HEK293 (cell line): ENCODE measurements around the gene VWA3A.

Source experiments
- CTCF ChIA-PET: fragments of 350-600 bp; formaldehyde crosslinking; extraction: SDS; loops from one replicate; lab custom pipeline; 2021; ENCODE audit warnings: antibody characterized with exemption; lab: Yijun Ruan, JAX
- POLR2A ChIA-PET: fragments of 300-600 bp; formaldehyde crosslinking; extraction: SDS; loops from one replicate; lab custom pipeline; 2020; ENCODE audit warnings: antibody characterized with exemption, inconsistent platforms; lab: Yijun Ruan, JAX
- H3K27ac ChIP-seq: fragments of 200-500 bp; sonication (Bioruptor generic); 2 replicates; pipeline ENCODE4 v1.5.1; 2014; ENCODE audit warnings: low read depth, low read length, control low read depth, inconsistent platforms; ENCODE audit errors: extremely low read depth
- H3K36me3 ChIP-seq, 2 experiments: fragments of 200-500 bp in 1 of 2; sonication (Bioruptor generic) in 1 of 2; 1 replicate in 1 of 2; 2 replicates in 1 of 2; pipeline ENCODE4 v1.5.1; 2014 to 2017; ENCODE audit warnings: inconsistent platforms in 2 of 2, low read length in 2 of 2; ENCODE audit not compliant: control insufficient read depth in 2 of 2, insufficient read depth in 1 of 2
- H3K4me1 ChIP-seq: fragments of 200-500 bp; sonication (Bioruptor generic); 2 replicates; pipeline ENCODE4 v1.5.1; 2014; ENCODE audit warnings: mild to moderate bottlenecking, low read length, inconsistent platforms; ENCODE audit not compliant: control insufficient read depth, insufficient read depth
- H3K4me3 ChIP-seq: 2 replicates; pipeline ENCODE4 v1.5.1; 2011; ENCODE audit warnings: low read depth, mild to moderate bottlenecking, control low read depth, low read length, moderate library complexity
- H3K9me3 ChIP-seq: fragments of 200-500 bp; sonication (Bioruptor generic); 2 replicates; pipeline ENCODE4 v1.5.1; 2014; ENCODE audit warnings: low read depth, low read length, inconsistent platforms; ENCODE audit not compliant: control insufficient read depth, insufficient read depth
- BCL6B ChIP-seq: fragments of 450-650 bp; formaldehyde crosslinking; IDR thresholded peaks from 2 replicates; pipeline ENCODE4 v1.5.1; 2017; ENCODE audit warnings: missing biosample characterization, missing genetic modification characterization
- CTCF ChIP-seq: fragments of 450-650 bp; formaldehyde crosslinking; IDR thresholded peaks from 2 replicates; pipeline ENCODE4 v1.5.1; 2016; ENCODE audit warnings: missing biosample characterization, missing genetic modification characterization
- HOXD13 ChIP-seq: sonication (generic); formaldehyde crosslinking; IDR thresholded peaks from 2 replicates; pipeline ENCODE4 v1.8.0; 2022; ENCODE audit warnings: missing genetic modification reagents, borderline replicate concordance
- KLF16 ChIP-seq: fragments of 450-650 bp; formaldehyde crosslinking; IDR thresholded peaks from 2 replicates; pipeline ENCODE4 v1.5.1; 2017; ENCODE audit warnings: missing biosample characterization, missing genetic modification characterization
- SP3 ChIP-seq: fragments of 450-650 bp; formaldehyde crosslinking; IDR thresholded peaks from 2 replicates; pipeline ENCODE4 v1.5.1; 2016; ENCODE audit warnings: missing biosample characterization, missing genetic modification characterization
- ZBTB1 ChIP-seq: fragments of 450-650 bp; formaldehyde crosslinking; IDR thresholded peaks from 2 replicates; pipeline ENCODE4 v1.5.1; 2016; ENCODE audit warnings: missing biosample characterization, missing genetic modification characterization
- ZBTB6 ChIP-seq: fragments of 450-650 bp; formaldehyde crosslinking; IDR thresholded peaks from 2 replicates; pipeline ENCODE4 v1.5.1; 2017; ENCODE audit warnings: missing biosample characterization, missing genetic modification characterization
- ZFP3 ChIP-seq: fragments of 450-650 bp; formaldehyde crosslinking; IDR thresholded peaks from 2 replicates; pipeline ENCODE4 v1.5.1; 2016; ENCODE audit warnings: low read depth, missing biosample characterization, missing genetic modification characterization
- ZNF169 ChIP-seq: fragments of 450-650 bp; formaldehyde crosslinking; IDR thresholded peaks from 2 replicates; pipeline ENCODE4 v1.5.1; 2016; ENCODE audit warnings: missing biosample characterization, missing genetic modification characterization
- ZNF18 ChIP-seq: fragments of 450-650 bp; formaldehyde crosslinking; IDR thresholded peaks from 2 replicates; pipeline ENCODE4 v1.5.1; 2016; ENCODE audit warnings: missing biosample characterization, missing genetic modification characterization
- ZNF184 ChIP-seq: fragments of 450-650 bp; IDR thresholded peaks from 2 replicates; pipeline ENCODE4 v1.5.1; 2018; ENCODE audit warnings: missing biosample characterization, mild to moderate bottlenecking, missing genetic modification characterization
- ZNF211 ChIP-seq: fragments of 450-650 bp; formaldehyde crosslinking; IDR thresholded peaks from 2 replicates; pipeline ENCODE4 v1.5.1; 2016; ENCODE audit warnings: low read depth, missing biosample characterization, missing genetic modification characterization
- ZNF239 ChIP-seq: fragments of 450-650 bp; formaldehyde crosslinking; IDR thresholded peaks from 2 replicates; pipeline ENCODE4 v1.5.1; 2016; ENCODE audit warnings: missing biosample characterization, missing genetic modification characterization
- ZNF274 ChIP-seq, 2 experiments: fragments of 200-500 bp in 1 of 2; fragments of 450-650 bp in 1 of 2; sonication (Bioruptor generic) in 1 of 2; formaldehyde crosslinking in 1 of 2; IDR thresholded peaks; 2 replicates each; pipeline versions ENCODE4 v1.5.1 to v1.6.1; 2014 to 2016; ENCODE audit warnings: borderline replicate concordance in 1 of 2, inconsistent platforms in 1 of 2, low read length in 1 of 2, missing biosample characterization in 1 of 2, missing genetic modification characterization in 1 of 2
- ZNF335 ChIP-seq: fragments of 450-650 bp; formaldehyde crosslinking; conservative IDR thresholded peaks from 2 replicates; pipeline ENCODE4 v1.5.1; 2016; ENCODE audit warnings: missing biosample characterization, missing genetic modification characterization
- ZNF341 ChIP-seq: fragments of 450-650 bp; formaldehyde crosslinking; IDR thresholded peaks from 2 replicates; pipeline ENCODE4; 2016; ENCODE audit warnings: low read depth, missing biosample characterization, missing genetic modification characterization
- ZNF350 ChIP-seq: fragments of 450-650 bp; formaldehyde crosslinking; IDR thresholded peaks from 2 replicates; pipeline ENCODE4 v1.5.0; 2017; ENCODE audit warnings: missing biosample characterization, mild to moderate bottlenecking, missing genetic modification characterization
- ZNF404 ChIP-seq: fragments of 450-650 bp; formaldehyde crosslinking; IDR thresholded peaks from 2 replicates; pipeline ENCODE4 v1.5.1; 2017; ENCODE audit warnings: missing biosample characterization, missing genetic modification characterization
- ZNF426 ChIP-seq: fragments of 450-650 bp; formaldehyde crosslinking; IDR thresholded peaks from 2 replicates; pipeline ENCODE4 v1.5.1; 2017; ENCODE audit warnings: missing biosample characterization, missing genetic modification characterization, mild to moderate bottlenecking, inconsistent platforms, moderate library complexity
- ZNF544 ChIP-seq: fragments of 450-650 bp; formaldehyde crosslinking; IDR thresholded peaks from 2 replicates; pipeline ENCODE4 v1.5.0; 2017; ENCODE audit warnings: missing biosample characterization, missing genetic modification characterization
- ZNF549 ChIP-seq: fragments of 450-650 bp; IDR thresholded peaks from 2 replicates; pipeline ENCODE4 v1.5.1; 2018; ENCODE audit warnings: missing biosample characterization, missing genetic modification characterization, mild to moderate bottlenecking, inconsistent platforms, moderate library complexity
- ZNF580 ChIP-seq: fragments of 450-650 bp; formaldehyde crosslinking; IDR thresholded peaks from 2 replicates; pipeline ENCODE4 v1.5.1; 2016; ENCODE audit warnings: missing biosample characterization, missing genetic modification characterization
- ZNF701 ChIP-seq: fragments of 450-650 bp; formaldehyde crosslinking; IDR thresholded peaks from 2 replicates; pipeline ENCODE4 v1.5.1; 2016; ENCODE audit warnings: missing biosample characterization, missing genetic modification characterization
- ZNF768 ChIP-seq: fragments of 450-650 bp; formaldehyde crosslinking; IDR thresholded peaks from 2 replicates; pipeline ENCODE4 v1.5.1; 2018; ENCODE audit warnings: missing biosample characterization, mild to moderate bottlenecking, missing genetic modification characterization
- ZNF776 ChIP-seq: fragments of 450-650 bp; formaldehyde crosslinking; IDR thresholded peaks from 2 replicates; pipeline ENCODE4 v1.5.0; 2017; ENCODE audit warnings: missing biosample characterization, missing genetic modification characterization, borderline replicate concordance

VWA3A gene

GRCh38 chr16:22181426-22181825, 89.1 kb downstream of the VWA3A start:
- Histone ChIP-seq H3K4me1 (no peaks in the 10 kb centered on the region), H3K9me3 (no peaks in the 10 kb centered on the region), H3K36me3 (no peaks in the 10 kb centered on the region), H3K27ac (no peak overlapping the region), H3K4me3 (no peak overlapping the region)
- POLR2A ChIA-PET = no interaction called here
- TF ChIP-seq ZNF544 = no peak
- no peak for TF ChIP-seq ZNF580 (tag by site-specific recombination)
- no peak for TF ChIP-seq ZNF549
- no peak for TF ChIP-seq ZNF239 (tag by site-specific recombination)
- no peak for TF ChIP-seq ZNF350
- TF ChIP-seq ZNF776 (tag by site-specific recombination) = no peak
- TF ChIP-seq ZNF701 (tag by site-specific recombination) = no peak
- CTCF ChIA-PET = no interaction called here

- Histone ChIP-seq H3K4me3 (no peak overlapping the region), H3K36me3 (no peaks in the 10 kb centered on the region), H3K27ac (no peak overlapping the region), H3K4me1 (no peaks in the 10 kb centered on the region), H3K9me3 (no peaks in the 10 kb centered on the region)
- TF ChIP-seq ZNF768 (0 out of 2 replicates have a peak, but pooled peaks have one; percentile 49), ZFP3 (tag by site-specific recombination) (no peak)
- POLR2A ChIA-PET = no interaction called here
- CTCF ChIA-PET = no interaction called here
These were observed 89.5 kb downstream of the VWA3A start for GRCh38 chr16:22181843-22182242.

GRCh38 chr16:22183335-22183734, 91.0 kb downstream of the VWA3A start:
- ChIA-PET POLR2A (no interaction called here), CTCF (no interaction called here)
- H3K27ac ChIP-seq = no peak overlapping the region
- TF ChIP-seq ZNF18 (tag by site-specific recombination) (no peak), HOXD13 (CRISPR knock-in tag) (no peak), KLF16 (tag by site-specific recombination) (no peak), ZNF404 (no peak), ZNF341 (tag by site-specific recombination) (no peak), SP3 (tag by site-specific recombination) (no peak), ZBTB6 (tag by site-specific recombination) (no peak), ZNF426 (no peak), ZNF169 (tag by site-specific recombination) (no peak), BCL6B (no peak), ZNF274 (IDR thresholded peaks at IDR 0.05; ENCODE audit: low read length) (no peak), ZNF274 (tag by site-specific recombination; IDR thresholded peaks at IDR 0.05; ENCODE audit: borderline replicate concordance) (no peak), ZNF184 (tag by site-specific recombination) (no peak), CTCF (no peak), ZNF211 (tag by site-specific recombination) (no peak), ZBTB1 (tag by site-specific recombination) (no peak), ZNF335 (tag by site-specific recombination) (no peak)
- no peaks in the 10 kb centered on the region for H3K9me3 ChIP-seq
- H3K4me1 ChIP-seq = no peaks in the 10 kb centered on the region
- no peak overlapping the region for H3K4me3 ChIP-seq
- no peaks in the 10 kb centered on the region for H3K36me3 ChIP-seq
